HS-5 (cell line): ENCODE data around the gene CTTN.

Source experiments
- DNase-seq: peaks from one replicate; pipeline ENCODE4 v3.0.0-alpha.2; 2012; ENCODE audit warnings: low read depth

CTTN gene

DNA sequence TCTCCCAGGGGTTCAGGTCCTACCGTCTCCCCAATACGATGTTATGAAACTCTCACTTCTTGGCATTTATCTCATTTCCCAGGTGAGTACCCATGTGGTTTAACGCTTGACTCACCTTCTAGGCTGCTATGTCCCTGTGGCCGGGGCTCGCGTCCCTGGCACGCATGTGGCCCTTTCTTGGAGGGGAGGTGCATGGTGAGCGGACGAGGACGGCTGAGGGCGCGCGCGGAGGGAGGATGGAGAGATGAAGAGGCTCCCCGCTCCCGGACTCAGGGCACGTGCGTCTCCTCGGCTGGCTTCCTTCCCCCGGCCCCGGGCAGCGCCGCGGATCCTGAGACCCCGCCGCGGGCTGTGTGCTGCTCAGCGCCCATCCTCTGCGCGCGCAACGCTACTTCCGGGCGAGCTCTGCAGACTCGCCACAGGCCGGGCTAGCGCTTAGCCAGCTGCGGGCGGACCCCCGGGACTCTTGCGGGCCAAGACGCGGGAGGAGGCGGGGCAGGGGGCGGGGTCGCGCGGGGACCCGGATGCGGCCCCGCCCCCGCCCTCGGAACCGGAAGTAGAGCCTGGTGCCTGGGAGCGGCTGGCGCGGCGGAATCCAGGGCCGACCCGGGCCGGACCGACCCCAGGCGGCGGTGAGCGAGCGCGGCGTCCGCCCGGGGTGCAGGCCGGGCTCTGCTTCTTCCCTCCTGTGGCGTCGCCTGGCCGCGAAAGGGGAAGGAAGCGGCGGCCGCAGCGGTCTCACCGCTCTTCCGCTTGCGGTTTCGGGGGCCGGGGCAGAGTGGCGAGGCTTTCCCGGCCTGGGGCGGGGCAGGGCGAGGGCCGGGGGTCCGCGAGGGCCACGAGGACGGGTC is at the start of gene CTTN:
CTTN (plus strand) TSS at position 547 of the 851 bp plus-strand sequence. CDS start 8,769 bp downstream, outside the sequence.
- DNase-seq: peak; percentile 41

DNA sequence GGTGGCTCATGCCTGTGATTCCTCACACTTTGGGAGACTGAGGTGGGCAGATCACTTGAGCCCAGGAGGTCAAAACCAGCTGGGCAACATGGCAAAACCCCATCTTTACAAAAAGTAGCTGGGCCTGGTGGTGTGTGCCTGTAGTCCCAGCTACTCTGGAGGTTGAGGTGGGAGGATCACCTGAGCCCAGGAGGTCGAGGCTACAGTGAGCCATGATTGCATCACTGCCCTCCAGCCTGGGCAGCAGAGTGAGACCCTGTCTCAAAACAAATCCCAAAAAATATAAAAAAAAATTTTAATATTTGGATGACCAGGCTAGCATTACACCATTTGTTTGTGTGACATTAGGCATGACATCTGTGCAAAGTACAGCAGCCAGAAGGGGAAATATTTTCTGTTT is 49.7 kb upstream of the CTTN start:
- no peak for DNase-seq

DNA sequence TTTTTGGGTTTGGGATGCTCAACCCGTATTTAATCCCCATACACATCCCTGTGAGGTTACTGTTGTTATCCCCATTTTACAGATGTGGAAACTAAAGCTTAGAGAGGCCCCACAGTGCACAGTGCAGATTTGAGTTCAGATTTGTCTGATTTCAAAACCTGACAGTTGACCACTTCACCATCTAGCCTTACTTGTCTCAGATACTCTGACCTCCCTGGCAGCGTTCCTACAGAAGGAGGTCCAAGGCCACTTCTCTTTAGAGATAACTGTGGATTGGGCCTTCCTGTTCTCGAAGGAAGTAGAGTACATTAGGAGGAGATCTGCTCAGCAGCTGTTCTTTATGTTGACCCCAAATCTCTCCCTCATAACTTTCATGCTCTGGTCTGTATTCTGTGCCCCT is 46.7 kb upstream of the CTTN start:
- DNase-seq: no peak

DNA sequence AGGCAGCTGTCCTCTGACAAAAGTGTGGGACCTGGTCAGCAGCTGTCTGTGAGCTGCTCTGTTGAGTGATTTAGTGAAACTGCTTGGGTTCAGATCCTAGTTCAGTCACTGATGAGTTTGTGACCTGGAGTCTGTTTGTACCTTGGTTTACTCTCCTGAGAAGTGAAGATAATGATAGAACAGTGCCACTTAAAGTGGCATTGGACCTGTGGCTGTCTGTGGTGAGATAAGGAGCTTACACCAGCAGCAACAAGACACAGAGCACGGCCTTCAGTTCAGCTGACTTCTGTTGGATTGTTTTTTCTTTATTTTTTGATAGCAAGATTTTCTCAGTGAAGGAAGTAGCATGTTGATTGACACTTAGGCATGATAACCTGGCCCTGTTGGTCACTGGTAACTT is 46.2 kb upstream of the CTTN start:
- no peak for DNase-seq

DNA sequence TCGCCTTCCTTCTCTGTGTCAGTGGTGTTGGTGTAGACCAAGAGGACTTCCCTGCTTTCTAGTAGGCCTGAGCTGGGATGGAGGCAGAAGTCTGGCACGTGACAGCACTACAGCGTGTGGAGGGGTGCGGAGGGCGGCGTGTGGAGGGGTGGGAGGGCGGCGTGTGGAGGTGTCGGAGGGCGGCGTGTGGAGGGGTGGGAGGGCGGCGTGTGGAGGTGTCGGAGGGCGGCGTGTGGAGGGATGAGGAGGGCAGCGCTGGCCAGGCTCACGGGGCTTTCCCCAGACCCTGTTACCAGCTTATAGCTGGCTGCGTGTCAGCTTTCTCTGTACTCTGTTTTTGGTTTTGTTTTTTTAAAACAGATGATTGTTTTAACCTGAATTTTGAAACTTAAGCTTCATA is 45.7 kb upstream of the CTTN start:
- DNase-seq: no peak

DNA sequence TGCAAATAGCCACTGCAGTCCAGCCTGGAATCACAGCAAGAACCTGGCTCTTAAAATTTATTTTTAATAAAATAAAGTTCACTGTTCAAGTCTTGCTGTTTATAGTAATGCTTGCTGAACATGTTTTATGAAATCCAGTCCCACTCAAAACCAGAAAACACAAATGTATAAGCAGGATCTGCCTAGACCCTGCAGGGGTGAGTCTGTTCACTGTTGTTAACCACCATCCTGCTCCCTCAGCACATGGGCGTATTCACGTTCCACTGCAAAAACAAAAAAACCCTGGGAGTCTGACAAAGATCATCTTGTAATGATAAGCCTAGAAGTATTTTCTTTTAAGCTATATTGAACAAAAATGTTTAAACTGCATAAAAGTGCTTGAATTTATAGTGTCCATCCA is 45.0 kb upstream of the CTTN start:
- DNase-seq: no peak

DNA sequence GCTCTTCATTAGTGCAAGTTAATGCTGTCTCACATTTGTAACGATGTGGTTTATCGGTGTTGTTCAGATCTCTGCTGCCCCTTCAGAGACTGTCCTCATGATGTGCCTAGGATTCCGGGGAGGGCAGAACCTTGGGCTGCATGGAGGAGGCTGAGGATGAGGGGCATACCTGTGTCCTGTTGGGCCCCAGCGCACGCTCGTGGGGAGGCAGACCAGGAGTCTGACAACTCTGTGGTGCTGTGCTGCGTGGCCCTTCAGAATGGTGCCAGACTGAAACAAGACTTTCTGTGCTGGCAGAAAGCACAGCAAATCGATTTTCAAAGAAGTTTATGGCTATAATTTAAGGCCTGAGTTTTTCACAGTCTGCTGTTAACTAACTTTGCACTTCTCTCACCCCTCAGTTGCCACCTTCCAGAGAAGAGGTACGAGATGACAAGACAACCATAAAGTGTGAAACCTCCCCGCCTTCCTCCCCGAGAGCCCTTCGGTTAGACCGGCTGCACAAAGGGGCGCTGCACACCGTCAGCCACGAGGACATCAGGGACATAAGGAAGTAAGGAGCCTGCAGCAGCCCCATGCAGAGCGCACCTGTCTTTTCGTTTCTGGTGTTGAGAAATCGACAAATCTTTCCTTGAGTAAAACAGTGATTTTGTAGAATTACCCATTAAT is 44.3 kb upstream of the CTTN start:
- DNase-seq: no peak

DNA sequence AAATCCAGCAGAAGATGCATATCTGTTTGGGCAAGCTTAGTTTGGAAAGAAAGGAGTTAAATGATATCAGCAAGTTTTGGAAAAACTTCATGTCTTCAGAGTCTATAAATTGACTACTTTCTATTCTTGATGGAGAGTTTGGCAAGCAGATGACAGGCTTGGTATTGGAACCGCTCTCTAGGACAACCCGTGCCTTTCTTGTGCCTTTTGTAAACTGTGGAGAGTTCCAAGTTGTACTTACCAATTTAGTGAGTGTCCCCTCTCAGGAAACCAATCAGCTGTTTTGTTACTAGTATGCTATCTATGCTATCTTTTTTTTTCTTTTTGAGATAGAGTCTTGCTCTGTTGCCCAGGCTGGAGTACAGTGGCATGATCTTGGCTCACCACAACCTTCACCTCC is 43.7 kb upstream of the CTTN start:
- DNase-seq: no peak

DNA sequence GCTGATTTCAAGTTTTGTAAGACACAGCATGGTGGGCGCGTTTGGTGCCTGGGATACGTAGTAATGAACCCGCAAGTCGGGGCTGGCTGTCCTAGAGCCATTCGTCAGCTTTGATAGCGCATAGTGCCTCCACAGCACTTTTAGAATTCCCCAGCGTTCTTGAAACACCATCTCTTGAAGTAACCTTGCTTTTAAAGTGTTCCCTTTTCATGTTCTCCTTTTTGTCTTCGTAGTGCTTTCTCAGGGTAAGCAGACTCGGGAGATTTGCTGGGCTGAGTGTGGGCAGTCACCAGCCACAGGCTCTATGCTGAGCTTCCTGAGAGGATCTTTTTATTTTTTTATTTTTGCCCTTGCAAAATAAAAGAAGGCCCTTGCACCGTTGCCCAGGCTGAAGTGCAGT is 39.6 kb upstream of the CTTN start:
- DNase-seq: no peak

DNA sequence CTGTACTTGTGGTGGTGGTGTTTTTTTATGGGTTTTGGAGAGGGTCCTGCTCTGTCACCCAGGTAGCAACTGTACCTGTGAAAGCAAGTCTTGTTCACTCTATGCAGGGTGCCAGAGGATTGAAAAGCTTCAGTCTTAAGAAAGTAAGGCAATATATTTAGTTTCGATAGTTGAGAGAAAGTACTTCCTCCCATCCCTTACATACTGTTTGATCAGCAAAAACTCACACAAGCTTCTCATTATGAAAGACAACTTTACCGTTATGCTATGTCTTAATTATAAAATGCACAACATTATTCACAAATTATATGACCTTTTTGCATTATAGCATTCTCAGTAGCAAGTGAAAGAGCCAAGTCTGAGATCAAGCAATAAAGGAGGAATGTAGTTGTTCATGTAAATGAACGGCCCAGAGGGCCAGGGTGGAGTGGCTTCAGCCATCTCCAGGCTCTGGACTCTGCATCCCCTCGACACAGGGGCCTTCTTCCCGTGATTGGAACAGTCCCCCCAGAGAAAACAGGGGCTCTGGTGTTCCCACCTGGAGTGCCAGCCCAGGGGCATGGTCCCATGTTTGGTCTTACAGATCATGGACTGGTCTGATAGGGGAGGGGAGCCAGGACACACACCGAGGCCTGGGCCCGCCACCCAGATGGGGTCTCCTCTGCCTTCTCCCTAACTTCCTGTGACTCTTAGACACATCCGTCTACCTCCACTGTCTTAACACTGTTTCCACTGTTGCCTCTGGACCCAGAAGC is 38.7 kb upstream of the CTTN start:
- no peak for DNase-seq

DNA sequence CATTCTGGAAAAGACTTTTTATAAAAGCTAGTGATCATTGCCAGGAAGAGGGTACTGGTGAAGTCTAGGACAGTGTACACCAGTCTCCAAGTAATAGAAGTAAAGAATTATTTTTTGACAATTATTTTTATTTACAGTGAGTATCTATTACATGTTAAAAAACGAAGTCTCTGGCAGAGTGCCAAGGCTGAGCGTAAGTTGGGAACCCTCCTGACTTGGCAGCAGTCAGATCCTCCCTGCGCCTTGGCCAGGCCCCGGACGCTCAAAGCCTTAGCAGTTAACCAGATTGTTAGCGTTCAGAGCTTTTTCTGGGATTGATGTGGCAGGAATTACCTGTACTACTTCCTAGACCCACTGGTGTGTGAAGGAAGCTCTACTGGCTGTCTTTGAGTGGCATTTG is 38.1 kb upstream of the CTTN start:
- no peak for DNase-seq

DNA sequence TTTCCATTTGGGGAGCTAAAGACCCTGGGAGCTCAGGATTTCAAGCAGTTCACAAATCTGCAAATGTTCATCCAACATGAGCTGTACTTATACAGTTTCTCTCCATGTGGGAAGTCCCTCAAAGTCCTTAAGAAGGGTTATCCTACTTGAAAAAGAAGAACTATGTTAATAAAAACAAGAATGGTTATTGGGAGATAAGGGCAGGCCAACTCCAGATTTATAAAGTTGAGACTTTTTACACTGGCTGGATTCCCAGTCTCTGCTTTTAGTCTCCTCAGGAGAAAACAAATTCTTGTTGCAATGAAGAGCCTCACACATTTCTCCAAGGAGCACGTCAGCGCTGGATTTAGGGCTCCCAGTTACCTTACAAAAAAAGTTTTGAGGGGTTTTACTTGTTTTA is 34.2 kb upstream of the CTTN start:
- no peak for DNase-seq

DNA sequence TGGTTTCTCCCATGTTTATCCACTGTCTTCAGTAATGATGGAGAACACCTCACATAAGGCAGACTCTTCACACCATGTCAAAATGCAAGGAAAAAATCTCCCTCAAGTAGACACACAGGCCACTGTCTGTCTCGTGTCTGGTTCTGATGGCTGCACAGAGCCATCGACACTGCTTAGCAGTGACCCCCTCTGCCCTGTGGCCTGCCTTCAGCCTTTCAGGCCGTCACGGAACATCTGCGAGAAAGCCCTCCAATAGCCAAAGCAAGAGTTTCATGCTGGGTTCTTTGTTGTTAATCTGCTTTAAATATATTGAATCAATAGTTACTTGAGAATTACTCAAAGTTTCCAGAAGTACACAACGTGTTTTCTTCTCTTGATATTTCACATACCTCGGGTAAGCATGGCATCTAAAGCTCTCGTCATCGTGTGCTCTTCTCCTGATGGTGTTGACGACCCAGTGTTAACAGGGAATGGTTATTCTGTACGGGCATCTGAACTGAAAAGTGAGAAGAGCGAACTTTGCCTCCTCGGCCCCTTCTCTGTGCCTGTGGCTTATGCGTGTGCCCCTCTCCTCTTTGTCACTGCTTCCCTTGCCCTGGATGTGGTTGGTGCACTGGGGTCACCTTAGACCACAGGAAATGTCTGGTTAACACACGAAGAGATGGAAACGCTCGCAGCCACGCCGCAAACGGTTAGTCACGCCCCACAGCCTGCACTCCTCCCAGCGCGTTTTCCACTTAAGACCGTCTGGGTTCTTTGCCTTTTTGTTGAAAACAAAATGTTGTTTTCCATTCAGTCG is 33.4 kb upstream of the CTTN start:
- DNase-seq: no peak

DNA sequence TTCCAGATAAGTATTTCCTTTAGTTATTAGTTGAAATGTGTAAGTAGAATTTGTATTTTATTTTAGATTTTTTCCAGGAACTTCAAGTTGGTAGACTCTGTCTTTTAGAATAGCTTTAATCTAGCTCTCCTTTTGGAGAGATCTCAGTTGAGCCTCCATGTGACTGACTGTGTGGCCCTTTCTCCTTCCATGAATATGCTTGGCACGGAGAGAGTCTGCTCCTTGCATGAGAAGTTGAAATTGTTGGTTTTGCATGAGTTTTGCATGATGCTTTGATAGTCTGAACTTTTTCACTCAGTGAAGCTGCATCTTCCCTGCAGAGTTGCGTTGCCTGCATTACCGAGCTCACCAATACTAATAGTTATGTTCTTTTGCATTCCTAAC is 32.8 kb upstream of the CTTN start:
- no peak for DNase-seq

DNA sequence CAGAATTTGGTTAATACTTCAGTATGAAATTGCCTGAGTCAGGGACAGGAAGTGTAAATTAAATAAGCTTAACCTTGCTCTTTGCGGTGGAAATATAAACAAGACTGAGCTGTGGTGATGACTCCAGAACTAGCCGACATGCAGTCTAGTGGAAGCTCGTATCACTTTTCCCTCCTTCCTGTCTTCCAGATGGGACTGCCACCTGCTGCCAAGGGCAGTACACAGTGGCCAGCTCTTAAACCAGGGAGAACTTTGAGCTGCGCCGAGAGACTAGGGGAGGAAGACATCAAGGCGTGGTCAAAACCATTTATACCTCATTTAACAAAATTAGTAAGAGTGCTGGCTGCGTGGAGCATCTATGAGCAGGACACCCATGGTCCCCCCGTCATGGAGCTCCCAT is 31.3 kb upstream of the CTTN start:
- DNase-seq: no peak

DNA sequence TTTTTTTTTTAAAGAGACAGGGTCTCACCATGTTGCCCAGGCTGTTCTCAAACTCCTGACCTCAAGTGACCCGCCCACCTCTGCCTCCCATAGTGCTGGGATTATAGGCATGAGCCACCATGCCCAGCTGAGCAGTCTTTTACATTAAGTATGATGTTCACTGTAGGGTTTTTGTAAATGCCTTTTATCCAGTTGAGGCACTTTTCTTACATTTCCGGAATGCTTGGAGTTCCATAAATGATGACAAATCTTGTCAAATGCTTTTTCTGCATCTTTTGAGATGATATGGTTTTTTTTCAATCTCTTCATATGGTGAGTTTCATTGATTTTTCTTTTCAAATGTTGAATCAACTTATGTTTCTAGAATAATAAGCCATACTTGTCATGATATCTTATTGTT is 29.4 kb upstream of the CTTN start:
- DNase-seq: no peak

DNA sequence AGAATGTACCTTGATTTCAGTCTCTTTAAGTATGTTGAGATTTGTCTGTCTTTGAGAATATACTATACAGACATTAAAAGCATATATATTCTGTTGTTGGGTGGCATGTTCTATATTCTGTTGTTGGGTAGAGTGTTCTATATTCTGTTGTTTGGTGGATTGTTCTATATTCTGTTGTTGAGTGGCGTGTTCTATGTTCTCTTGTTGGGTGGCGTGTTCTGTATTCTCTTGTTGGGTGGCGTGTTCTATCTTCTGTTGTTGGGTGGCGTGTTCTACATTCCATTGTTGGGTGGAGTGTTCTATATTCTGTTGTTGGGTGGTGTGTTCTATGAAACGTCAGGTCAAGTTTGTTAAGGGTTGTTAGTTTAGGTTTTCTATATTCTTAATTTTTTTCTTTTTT is 27.1 kb upstream of the CTTN start:
- no peak for DNase-seq

DNA sequence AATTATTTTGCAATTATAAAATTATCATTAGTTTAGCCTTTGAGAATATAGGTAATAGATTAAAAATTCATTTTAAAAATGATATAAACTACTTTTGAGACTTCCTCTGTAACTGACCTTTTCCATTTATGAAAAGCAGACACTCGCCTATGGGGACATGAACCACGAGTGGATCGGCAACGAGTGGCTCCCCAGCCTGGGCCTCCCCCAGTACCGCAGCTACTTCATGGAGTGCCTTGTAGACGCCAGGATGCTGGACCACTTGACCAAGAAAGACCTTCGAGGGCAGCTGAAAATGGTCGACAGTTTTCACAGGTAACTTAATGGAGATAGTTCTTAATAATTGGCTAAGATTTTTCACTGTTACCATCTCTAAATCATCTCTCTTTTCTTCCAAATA is 26.3 kb upstream of the CTTN start:
- DNase-seq: no peak

DNA sequence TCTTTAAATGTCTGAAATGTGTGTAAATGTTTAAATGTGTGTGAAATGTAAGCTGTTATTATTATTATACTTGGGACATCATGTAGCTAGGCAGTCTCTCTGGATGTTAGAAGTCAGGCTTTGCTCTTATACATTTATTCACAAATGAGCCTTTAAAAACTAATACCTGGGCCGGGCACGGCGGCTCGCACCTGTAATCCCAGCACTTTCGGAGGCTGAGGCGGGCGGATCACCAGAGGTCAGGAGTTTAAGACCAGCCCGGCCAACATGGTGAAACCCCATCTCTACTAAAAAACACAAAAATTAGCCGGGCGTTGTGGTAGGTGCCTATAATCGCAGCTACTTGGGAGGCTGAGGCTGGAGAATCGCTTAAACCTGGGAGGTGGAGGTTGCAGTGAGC is 21.7 kb upstream of the CTTN start:
- no peak for DNase-seq

DNA sequence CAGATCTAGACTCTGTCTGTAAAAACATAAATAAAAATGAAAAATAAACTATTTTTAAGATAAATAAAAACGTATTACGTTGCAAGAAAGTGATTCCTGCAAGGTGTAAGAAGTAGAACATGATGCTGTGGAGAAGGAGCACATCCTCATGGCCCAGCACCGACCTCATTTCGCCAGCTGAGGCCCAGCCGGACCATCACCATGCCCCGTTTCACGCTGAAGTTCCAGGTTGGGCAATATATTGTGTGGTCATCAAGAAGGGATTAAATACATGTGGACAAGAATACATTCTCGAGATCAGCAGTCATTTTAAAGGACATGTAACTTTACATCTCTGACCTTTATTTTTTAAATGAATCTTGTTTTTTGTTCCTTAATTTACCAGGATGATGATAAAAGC is 20.7 kb upstream of the CTTN start:
- DNase-seq: no peak

DNA sequence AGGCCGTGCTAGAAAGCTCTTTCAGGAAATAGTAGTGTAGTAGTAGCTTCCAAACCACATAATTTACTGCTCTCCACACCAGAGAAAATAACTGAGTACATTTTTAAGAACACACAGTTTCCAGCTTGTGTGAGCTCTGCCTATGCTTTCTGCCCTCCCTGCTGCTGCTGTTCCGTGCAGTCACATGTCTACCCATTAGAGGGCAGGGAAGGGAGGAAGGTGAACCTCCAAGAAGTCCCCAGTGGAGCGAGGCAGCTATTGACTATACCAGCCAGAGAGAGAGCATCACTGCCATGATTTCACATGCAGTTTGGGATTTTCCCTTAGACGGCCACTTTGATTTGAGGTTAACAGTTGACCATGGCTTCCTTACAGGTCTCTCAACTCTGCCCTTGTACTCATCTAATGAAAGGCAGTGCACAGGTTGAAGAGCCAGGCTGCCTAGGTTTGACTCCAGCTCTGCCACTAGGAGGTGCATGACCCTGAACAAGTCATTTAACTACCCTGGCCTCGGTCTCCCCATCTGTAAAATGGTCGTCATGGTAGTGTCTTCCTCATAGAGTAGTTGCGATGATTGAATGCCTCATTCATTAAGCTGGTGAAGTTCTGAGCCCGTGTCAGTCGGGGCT is 19.7 kb upstream of the CTTN start:
- no peak for DNase-seq

DNA sequence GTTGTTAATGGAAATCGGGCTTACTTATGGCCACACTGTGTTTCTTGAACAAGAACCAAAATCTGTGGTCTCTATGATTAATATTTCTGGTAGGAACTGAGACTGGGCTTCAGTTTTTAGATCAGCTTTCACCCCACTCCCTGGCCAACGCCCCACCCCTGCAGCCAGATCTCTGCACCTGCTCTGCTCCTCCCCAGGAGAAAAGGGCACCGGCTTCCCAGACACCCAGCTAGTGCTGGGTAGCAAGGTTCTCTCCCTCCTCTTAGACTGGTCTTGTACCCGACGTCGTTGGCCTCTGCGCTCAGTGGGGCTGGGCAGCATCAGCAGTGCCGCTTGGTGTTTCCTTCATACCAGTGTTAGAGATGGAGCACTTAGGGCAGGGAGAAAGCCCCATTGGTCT is 17.0 kb upstream of the CTTN start:
- no peak for DNase-seq
